Body of pancreas (tissue), 4 donors: ENCODE measurements around the gene GABRA5. TPM values are rescaled to one million over a fixed set of nuclear protein-coding genes. Genes with fewer than 3 reads are reported as not detected.
A peak's percentile ranks its signal among the peaks of the same experiment; 100 is the strongest.
"Not testable (repeated sequence)": the region's sequence is repeated elsewhere in the genome, so short reads cannot be mapped to it uniquely, and the experiment has no call there.

ENCODE experiments used
- ATAC-seq: fragments of 150-250 bp; one replicate; pipeline ENCODE4 v1.9.1; 2016
- DNase-seq, 4 donors: peaks; one replicate each; pipeline ENCODE4 v3.0.0-alpha.2; 2019
- H3K27ac ChIP-seq, 4 donors: fragments of 200-600 bp; sonication (generic); 1 replicate in 3 of 4; 2 replicates in 1 of 4; pipeline versions ENCODE4 v1.5.1 to v1.6.1; 2016 to 2019; ENCODE audit warnings: mild to moderate bottlenecking in 1 of 4, mixed read lengths in 1 of 4, moderate library complexity in 1 of 4
- H3K27me3 ChIP-seq, 2 donors: fragments of 200-600 bp; sonication (generic); one replicate each; pipeline ENCODE4 v1.6.0; 2016; ENCODE audit warnings: mild to moderate bottlenecking in 1 of 2
- H3K36me3 ChIP-seq, 2 donors: fragments of 200-600 bp; sonication (generic); replicated peaks in 1 of 2; 2 replicates each; pipeline ENCODE4 v1.5.1; 2016; ENCODE audit warnings: low read depth in 2 of 2; ENCODE audit not compliant: insufficient read depth in 1 of 2
- H3K4me1 ChIP-seq: fragments of 200-600 bp; sonication (generic); one replicate; pipeline ENCODE4 v1.6.0; 2016
- H3K4me3 ChIP-seq, 2 donors: fragments of 200-600 bp; sonication (generic); 1 replicate in 1 of 2; 2 replicates in 1 of 2; pipeline ENCODE4 v1.5.1; 2016 to 2019
- H3K9me3 ChIP-seq, 3 donors: fragments of 200-600 bp; sonication (generic); 1 replicate in 2 of 3; 2 replicates in 1 of 3; pipeline ENCODE4 v1.5.1; 2016
- CTCF ChIP-seq, 7 experiments: fragments of 450-650 bp in 4 of 7; fragments of 200-600 bp in 3 of 7; sonication (generic) in 3 of 7; IDR thresholded peaks; one replicate each; pipeline ENCODE4 v1.5.1; 2016 to 2019; ENCODE audit warnings: antibody characterized with exemption in 7 of 7
- POLR2A ChIP-seq, 3 donors: fragments of 450-650 bp; IDR thresholded peaks; one replicate each; pipeline ENCODE4 v1.6.1; 2016; ENCODE audit warnings: antibody characterized with exemption in 3 of 3, mild to moderate bottlenecking in 2 of 3
- WGBS, 2 donors: methylation state at CpG; one replicate each; pipeline ENCODE4 v1.1.5; 2017; 5-methylcytosine and 5-hydroxymethylcytosine counted together
- intact Hi-C: fragments of 100-400 bp; cut with DNase I; formaldehyde crosslinking; loops from one replicate; pipeline ENCODE4 v1.15.1; 2023
- total RNA-seq, 2 donors: library from RNA; depleted of rRNA; stranded (reverse); fragments of >200 nt; gene quantifications; one replicate each; pipeline ENCODE4 v1.1.0, GENCODE V29; 2016

The GABRA5 gene
- total RNA-seq: under 1 TPM in 1 of 2 donors, not detected in 1; 0.66 TPM

- 11 to 26% methylated on average over 22 to 63 of the region's 63 CpGs for WGBS, 2 donors
- TF ChIP-seq CTCF (IDR thresholded peaks at IDR 0.05) (peak in 4 of 7 experiments; percentile 12 to 42 (median 30)), POLR2A (IDR thresholded peaks at IDR 0.05) (no peak)
- peak; percentile 52 for ATAC-seq
Measured at GRCh38 chr15:26866298-26867199, at the start of gene GABRA5. Gene GABRA5 (plus strand): TSS chr15:26867062. CDS start chr15:26869249, 2,187 bp downstream.

GRCh38 chr15:26831191-26831590, 35.7 kb upstream of the GABRA5 start:
- H3K4me3 ChIP-seq, H3K27me3 ChIP-seq, H3K9me3 ChIP-seq, H3K27ac ChIP-seq, intact Hi-C loops, H3K4me1 ChIP-seq, ATAC-seq, H3K36me3 ChIP-seq: not testable (repeated sequence)
- peak in 1 of 4 donors; percentile 21 for DNase-seq
- WGBS, 2 donors: 90 to 95% methylated on average over 2 to 28 of the region's 36 CpGs

More at GRCh38 chr15:26866298-26867199, at the start of gene GABRA5:
- intact Hi-C loops: no loop called here
- Histone ChIP-seq H3K4me3 (no peak within 1 kb of the TSS), H3K9me3 (no peaks in the 10 kb centered on the region), H3K27ac (no peak within 1 kb of the TSS), H3K27me3 (peaks cover 0 to 11% of the 10 kb centered on the region in 2 donors), H3K36me3 (no peaks in the 10 kb centered on the region), H3K4me1 (peaks cover 14% of the 10 kb centered on the region)
- peak in 2 of 4 donors; percentile 25 to 29 for DNase-seq

GRCh38 chr15:26831951-26832350, 34.9 kb upstream of the GABRA5 start:
- DNase-seq: peak in 3 of 4 donors; percentile 9 to 34 (median 28)
- 52 to 60% methylated on average over 7 of the region's 7 CpGs for WGBS, 2 donors

GRCh38 chr15:26838742-26839460, 28.0 kb upstream of the GABRA5 start:
- Histone ChIP-seq H3K9me3 (peaks cover 0 to 3% (median 0%) of the 10 kb centered on the region in 3 donors), H3K27me3 (peaks cover 0 to 12% of the 10 kb centered on the region in 2 donors), H3K27ac (no peak overlapping the region), H3K4me1 (no peaks in the 10 kb centered on the region), H3K36me3 (no peaks in the 10 kb centered on the region), H3K4me3 (no peak overlapping the region)
- TF ChIP-seq CTCF (IDR thresholded peaks at IDR 0.05) (peak in 4 of 7 experiments; percentile 20 to 39 (median 31)), POLR2A (IDR thresholded peaks at IDR 0.05) (no peak)
- 62 to 66% methylated on average over 26 of the region's 26 CpGs for WGBS, 2 donors
- ATAC-seq (no peak), DNase-seq (peak in 1 of 4 donors; percentile 16)
- intact Hi-C loops: no loop called here

More at GRCh38 chr15:26831951-26832350, 34.9 kb upstream of the GABRA5 start:
- no peak overlapping the region for H3K27ac ChIP-seq
- H3K27me3 ChIP-seq: no peaks in the 10 kb centered on the region
- H3K36me3 ChIP-seq: no peaks in the 10 kb centered on the region
- H3K4me1 ChIP-seq: no peaks in the 10 kb centered on the region
- TF ChIP-seq CTCF (IDR thresholded peaks at IDR 0.05) (no peak), POLR2A (IDR thresholded peaks at IDR 0.05) (no peak)
- peak; percentile 52 for ATAC-seq
- no peak overlapping the region for H3K4me3 ChIP-seq
- H3K9me3 ChIP-seq: peaks cover 0 to 3% (median 0%) of the 10 kb centered on the region in 3 donors
- intact Hi-C loops: no loop called here

- H3K27ac ChIP-seq: no peak overlapping the region
- peaks cover 0 to 3% (median 0%) of the 10 kb centered on the region in 3 donors for H3K9me3 ChIP-seq
- TF ChIP-seq CTCF (IDR thresholded peaks at IDR 0.05) (no peak), POLR2A (IDR thresholded peaks at IDR 0.05) (no peak)
- intact Hi-C loops: no loop called here
- DNase-seq (no peak), ATAC-seq (no peak)
- H3K27me3 ChIP-seq: peaks cover 0 to 12% of the 10 kb centered on the region in 2 donors
- 39 to 53% methylated on average over 10 of the region's 10 CpGs for WGBS, 2 donors
- no peak overlapping the region for H3K4me3 ChIP-seq
- no peaks in the 10 kb centered on the region for H3K4me1 ChIP-seq
- no peaks in the 10 kb centered on the region for H3K36me3 ChIP-seq
Measured at GRCh38 chr15:26841514-26841913, 25.3 kb upstream of the GABRA5 start.
